GM12878 (cell line): Measurements from ENCODE around the gene PTPRF. TPM values are rescaled to one million over a fixed set of nuclear protein-coding genes. Genes with fewer than 3 reads are reported as not detected.

ENCODE experiments used
- ATAC-seq: fragments of 200-7000 bp; cut with Tn5 transposase; 3 replicates; pipeline ENCODE4 v1.9.1; 2020; ENCODE audit warnings: mild to moderate bottlenecking, moderate library complexity
- BruUV-seq: library from RNA; stranded (reverse); fragments of 400-500 nt; replicated peaks from 2 replicates; lab custom pipeline; 2021; lab: Mats Ljungman, UMichigan
- CTCF ChIA-PET: fragments of 300-600 bp; sonication (Branson Sonifier 250); formaldehyde crosslinking; extraction: SDS; loops from one replicate; lab custom pipeline; 2021; ENCODE audit warnings: inconsistent platforms; lab: Yijun Ruan, JAX
- POLR2A ChIA-PET: fragments of 350-600 bp; formaldehyde crosslinking; extraction: SDS; loops from one replicate; lab custom pipeline; 2021; ENCODE audit warnings: inconsistent platforms; lab: Charles Lee
- RAD21 ChIA-PET: fragments of 300-600 bp; sonication (Branson Sonifier 250); formaldehyde crosslinking; loops from one replicate; lab custom pipeline; 2023; ENCODE audit warnings: antibody characterized with exemption; ENCODE audit not compliant: unreplicated experiment; lab: Charles Lee
- SMC1A ChIA-PET: fragments of 300-600 bp; sonication (Branson Sonifier 250); formaldehyde crosslinking; loops from one replicate; lab custom pipeline; 2023; ENCODE audit not compliant: unreplicated experiment, uncharacterized antibody; lab: Charles Lee
- DNase-seq: peaks from one replicate; pipeline ENCODE4 v3.0.0-alpha.2; 2011; ENCODE audit warnings: low read depth, low spot score
- FAIRE-seq: peaks from 3 replicates; lab custom pipeline; 2011; peaks lifted over from hg19 to GRCh38; lab: Jason Lieb, UNC
- H2AFZ ChIP-seq: 2 replicates; pipeline ENCODE4 v1.6.0; 2011; ENCODE audit warnings: low read depth, low read length, control low read depth; ENCODE audit not compliant: control insufficient read depth
- H3K27ac ChIP-seq: 2 replicates; pipeline ENCODE4 v1.5.1; 2011; ENCODE audit warnings: control low read depth; ENCODE audit not compliant: control insufficient read depth, insufficient read depth
- H3K27me3 ChIP-seq, 2 experiments: replicated peaks in 1 of 2; 2 replicates each; pipeline versions ENCODE4 v1.6.0 to v1.6.1; 2011; ENCODE audit warnings: low read length in 1 of 2; ENCODE audit not compliant: control insufficient read depth in 2 of 2, insufficient read depth in 2 of 2
- H3K36me3 ChIP-seq, 2 experiments: 2 replicates each; pipeline ENCODE4 v1.5.1; 2011; ENCODE audit warnings: low read length in 1 of 2; ENCODE audit not compliant: control insufficient read depth in 2 of 2, insufficient read depth in 2 of 2
- H3K4me1 ChIP-seq: 2 replicates; pipeline ENCODE4 v1.6.1; 2011; ENCODE audit warnings: mild to moderate bottlenecking, low read length, moderate library complexity, mixed read lengths; ENCODE audit not compliant: control insufficient read depth, insufficient read depth
- H3K4me2 ChIP-seq: 2 replicates; pipeline ENCODE4 v1.6.0; 2011; ENCODE audit warnings: control low read depth; ENCODE audit not compliant: control insufficient read depth, insufficient read depth
- H3K4me3 ChIP-seq: fragments of 200-600 bp; sonication (generic); 2 replicates; pipeline ENCODE4 v1.5.1; 2016
- H3K79me2 ChIP-seq: 2 replicates; pipeline ENCODE4 v1.6.0; 2011; ENCODE audit warnings: low read length; ENCODE audit not compliant: control insufficient read depth, insufficient read depth
- H3K9ac ChIP-seq: 2 replicates; pipeline ENCODE4 v1.8.0; 2011; ENCODE audit warnings: low read length, control low read depth, mixed read lengths; ENCODE audit not compliant: control insufficient read depth, insufficient read depth
- H3K9me3 ChIP-seq: replicated peaks from 3 replicates; pipeline ENCODE4 v1.5.1; 2011; ENCODE audit warnings: mild to moderate bottlenecking, low read length; ENCODE audit not compliant: control insufficient read depth, insufficient read depth
- H4K20me1 ChIP-seq: 2 replicates; pipeline ENCODE4 v1.6.0; 2011; ENCODE audit not compliant: control insufficient read depth, insufficient read depth
- CBFB ChIP-seq: IDR thresholded peaks from 2 replicates; pipeline ENCODE4 v1.6.1; 2016; ENCODE audit warnings: antibody characterized with exemption, low read depth
- CEBPB ChIP-seq, 2 experiments: fragments of 150-350 bp in 1 of 2; IDR thresholded peaks; 2 replicates each; pipeline ENCODE4 v1.6.1; 2012 to 2014; ENCODE audit warnings: low read depth in 2 of 2, low read length in 2 of 2, borderline replicate concordance in 1 of 2, inconsistent platforms in 1 of 2
- CEBPZ ChIP-seq: fragments of 150-350 bp; IDR thresholded peaks from 2 replicates; pipeline ENCODE4 v1.6.1; 2016; ENCODE audit warnings: low read depth, low read length
- CHD1 ChIP-seq: IDR thresholded peaks from 2 replicates; pipeline ENCODE4 v1.6.1; 2012; ENCODE audit warnings: low read depth, low read length, improper control_type of control experiment
- DPF2 ChIP-seq: fragments of 450-650 bp; IDR thresholded peaks from 2 replicates; pipeline ENCODE4 v1.6.1; 2017; ENCODE audit warnings: mild to moderate bottlenecking
- EGR1 ChIP-seq, 2 experiments: IDR thresholded peaks; 1 replicate in 1 of 2; 2 replicates in 1 of 2; pipeline ENCODE4 v1.6.1; 2011 to 2012; ENCODE audit warnings: low read depth in 2 of 2, low read length in 2 of 2, borderline replicate concordance in 1 of 2, mild to moderate bottlenecking in 1 of 2, moderate library complexity in 1 of 2
- FOXK2 ChIP-seq: fragments of 450-650 bp; IDR thresholded peaks from 2 replicates; pipeline ENCODE4 v1.6.1; 2017; ENCODE audit warnings: mild to moderate bottlenecking, moderate library complexity
- IRF4 ChIP-seq: IDR thresholded peaks from 2 replicates; pipeline ENCODE4 v1.6.1; 2011; ENCODE audit warnings: low read depth, low read length
- JUNB ChIP-seq: IDR thresholded peaks from 2 replicates; pipeline ENCODE4 v1.6.1; 2016; ENCODE audit warnings: antibody characterized with exemption, mild to moderate bottlenecking
- JUND ChIP-seq: IDR thresholded peaks from 2 replicates; pipeline ENCODE4 v1.6.1; 2012; ENCODE audit warnings: low read depth, mild to moderate bottlenecking, low read length, improper control_type of control experiment, moderate library complexity
- RCOR1 ChIP-seq: conservative IDR thresholded peaks from 2 replicates; pipeline ENCODE4 v1.6.1; 2012; ENCODE audit warnings: low read depth, low read length, improper control_type of control experiment
- SP1 ChIP-seq: IDR thresholded peaks from one replicate; pipeline ENCODE4 v1.6.1; 2011; ENCODE audit warnings: low read depth, low read length
- STAT1 ChIP-seq: fragments of 450-650 bp; conservative IDR thresholded peaks from 2 replicates; pipeline ENCODE4 v1.6.1; 2014; ENCODE audit warnings: antibody characterized with exemption, mild to moderate bottlenecking
- STAT3 ChIP-seq: IDR thresholded peaks from 2 replicates; pipeline ENCODE4 v1.6.1; 2011; ENCODE audit warnings: low read depth, low read length, improper control_type of control experiment
- YY1 ChIP-seq: IDR thresholded peaks from 2 replicates; pipeline ENCODE4 v1.6.1; 2011; ENCODE audit warnings: low read depth, mild to moderate bottlenecking, low read length
- ZNF207 ChIP-seq: fragments of 450-650 bp; IDR thresholded peaks from 2 replicates; pipeline ENCODE4 v1.6.1; 2014; ENCODE audit warnings: antibody characterized with exemption, mild to moderate bottlenecking, borderline replicate concordance
- ZNF592 ChIP-seq: fragments of 450-650 bp; IDR thresholded peaks from 2 replicates; pipeline ENCODE4 v1.6.1; 2017; ENCODE audit warnings: mild to moderate bottlenecking, moderate library complexity
- WGBS: methylation state at CpG from one replicate; pipeline ENCODE4 v1.1.6; 2016; ENCODE audit warnings: low lambda C conversion rate; ENCODE audit not compliant: insufficient replicate concordance, insufficient coverage; ENCODE audit errors: missing lambda C conversion rate; 5-methylcytosine and 5-hydroxymethylcytosine counted together
- in situ Hi-C: fragments of 300-500 bp; cut with MboI; formaldehyde crosslinking; loops from 9 replicates; pipeline ENCODE4 v1.14.3; 2018; ENCODE audit warnings: mixed read lengths
- intact Hi-C: fragments of 100-400 bp; cut with micrococcal nuclease; formaldehyde crosslinking; loops from one replicate; pipeline ENCODE4 v1.14.2; 2022; ENCODE audit not compliant: unreplicated experiment
- polyA plus RNA-seq, 11 experiments: library from polyadenylated mRNA; depleted of rRNA in 4 of 11; unstranded in 6 of 11; stranded (reverse) in 5 of 11; fragments of >200 nt; fragmentation: Nextera tagmentation in 4 of 11; fragmentation: Illumina TruSeq in 1 of 11; extraction: Ambion mirVana in 4 of 11; extraction: Trizol in 1 of 11; gene quantifications; 1 replicate in 1 of 11; 2 replicates in 10 of 11; pipeline versions ENCODE4 v1.2.1 to v1.2.3, GENCODE V29; 2011 to 2016; ENCODE audit warnings: inconsistent platforms in 2 of 11, missing spikeins in 2 of 11, low read depth in 1 of 11
- total RNA-seq, 4 experiments: library from RNA; depleted of rRNA in 3 of 4; stranded (reverse); fragments of >200 nt in 3 of 4; fragmentation: Illumina TruSeq in 1 of 4; extraction: Trizol in 1 of 4; gene quantifications; 2 replicates each; pipeline versions ENCODE4 v1.2.1 to v1.2.3, GENCODE V29; 2013 to 2021

PTPRF gene
- total and polyA plus RNA-seq, 10 of the 15 experiments (the other 5 are each of a cell fraction or from before 2014, with no cell fraction given), result 0.04 to 2.6 (median 0.32) TPM

GRCh38 chr1:43586136-43586731 lies 55.6 kb downstream of the PTPRF start:
- Histone ChIP-seq H3K4me3 (no peak overlapping the region), H3K27me3 (no peaks in the 10 kb centered on the region), H2AFZ (no peak overlapping the region), H3K4me1 (peaks cover 9% of the 10 kb centered on the region), H3K79me2 (no peaks in the 10 kb centered on the region), H3K36me3 (no peaks in the 10 kb centered on the region), H3K9ac (no peak overlapping the region), H3K27ac (no peak overlapping the region), H4K20me1 (no peaks in the 10 kb centered on the region), H3K4me2 (no peak overlapping the region), H3K9me3 (no peaks in the 10 kb centered on the region)
- WGBS, result 23% methylated on average over 6 of the region's 6 CpGs
- ATAC-seq, result 0 out of 3 replicates have a peak, but pooled peaks have one; percentile 9
- DNase-seq, result no peak
- in situ Hi-C loops (no loop called here), intact Hi-C loops (no loop called here)
- POLR2A ChIA-PET, result no interaction called here
- CTCF ChIA-PET, result no interaction called here
- no TSS peak for BruUV-seq
- SMC1A ChIA-PET, result no interaction called here
- no peak for FAIRE-seq
- RAD21 ChIA-PET, result no interaction called here
- TF ChIP-seq STAT1 (no peak), YY1 (no peak), JUND (no peak), CEBPB (IDR thresholded peaks at IDR 0.05; ENCODE audit: borderline replicate concordance in 1 of 2, low read depth in 2 of 2, low read length in 2 of 2) (no peak), STAT3 (no peak), RCOR1 (no peak), JUNB (no peak), SP1 (no peak), FOXK2 (no peak), EGR1 (IDR thresholded peaks at IDR 0.05; ENCODE audit: borderline replicate concordance in 1 of 2, low read depth in 2 of 2, low read length in 2 of 2) (no peak), IRF4 (no peak), ZNF207 (no peak), CEBPZ (no peak), DPF2 (no peak), CHD1 (no peak), ZNF592 (no peak), CBFB (no peak)
